Glutamatergic neuron (in vitro differentiated cells): Measurements from ENCODE around the gene PPFIA1. TPM values are rescaled to one million over a fixed set of nuclear protein-coding genes. Genes with fewer than 3 reads are reported as not detected.

Experiments
- DNase-seq: peaks from one replicate; pipeline ENCODE4 v3.0.0; 2022
- H3K27ac Mint-ChIP-seq: one replicate; pipeline ENCODE4 v1.8.0; 2020; ENCODE audit warnings: mild to moderate bottlenecking, mixed read lengths, inconsistent platforms; ENCODE audit not compliant: unreplicated experiment
- H3K27me3 Mint-ChIP-seq: one replicate; pipeline ENCODE4 v1.8.0; 2020; ENCODE audit warnings: mild to moderate bottlenecking, moderate library complexity, mixed read lengths, inconsistent platforms; ENCODE audit not compliant: unreplicated experiment
- H3K36me3 Mint-ChIP-seq: one replicate; pipeline ENCODE4 v1.8.0; 2020; ENCODE audit warnings: mild to moderate bottlenecking, mixed read lengths, inconsistent platforms; ENCODE audit not compliant: unreplicated experiment
- H3K4me1 Mint-ChIP-seq: one replicate; pipeline ENCODE4 v1.8.0; 2020; ENCODE audit warnings: mild to moderate bottlenecking, low read depth, mixed read lengths, inconsistent platforms; ENCODE audit not compliant: unreplicated experiment
- H3K4me3 Mint-ChIP-seq: one replicate; pipeline ENCODE4 v1.8.0; 2020; ENCODE audit warnings: mild to moderate bottlenecking, mixed read lengths, inconsistent platforms; ENCODE audit not compliant: unreplicated experiment
- H3K9me3 Mint-ChIP-seq: one replicate; pipeline ENCODE4 v1.8.0; 2020; ENCODE audit warnings: mild to moderate bottlenecking, moderate library complexity, mixed read lengths, inconsistent platforms; ENCODE audit not compliant: unreplicated experiment
- CTCF ChIP-seq: fragments of 200-600 bp; sonication (generic); IDR thresholded peaks from one replicate; pipeline ENCODE4 v1.5.0; 2021; ENCODE audit not compliant: partially characterized antibody, unreplicated experiment
- total RNA-seq: library from RNA; stranded (reverse); fragmentation: NEBNext Ultra II Directional; extraction: Animal tissue kit (Norgen Biotek cat#: 25700); gene quantifications from one replicate; pipeline ENCODE4 v1.2.1, GENCODE V29; 2021; ENCODE audit not compliant: unreplicated experiment

PPFIA1 gene
- total RNA-seq, 1 donor from 2014 or later, result 98.6 TPM

- H3K4me1 Mint-ChIP-seq, result peaks cover 7% of the 10 kb centered on the region
- no peak for DNase-seq
- no peak for TF ChIP-seq CTCF
- peaks cover 9% of the 10 kb centered on the region for H3K9me3 Mint-ChIP-seq
- H3K4me3 Mint-ChIP-seq, result no peak overlapping the region
- peak overlapping the region; percentile 5 for H3K27ac Mint-ChIP-seq
- no peaks in the 10 kb centered on the region for H3K36me3 Mint-ChIP-seq
- H3K27me3 Mint-ChIP-seq, result peaks cover 2% of the 10 kb centered on the region
Observed at GRCh38 chr11:70296681-70297080, 26.2 kb downstream of the PPFIA1 start.

DNA sequence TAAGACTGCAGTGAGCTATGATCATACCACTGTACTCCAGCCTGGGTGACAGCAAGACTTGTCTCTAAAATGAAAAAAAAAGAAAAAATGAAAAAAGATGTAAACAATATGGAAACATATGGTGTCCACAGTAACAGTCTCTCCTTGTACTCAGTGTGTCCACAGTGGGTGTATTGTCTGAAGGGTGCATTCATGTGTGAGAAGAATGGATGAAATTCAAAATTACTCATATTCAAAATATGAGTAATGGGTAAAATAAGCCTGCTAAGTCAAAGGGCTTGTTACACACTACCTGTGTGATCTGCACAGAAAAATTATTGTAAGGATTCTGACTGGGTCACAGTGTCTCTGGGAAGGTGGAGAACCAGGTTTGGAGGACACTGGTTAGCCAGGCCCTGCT is 26.9 kb downstream of the PPFIA1 start:
- Mint-ChIP-seq H3K9me3 (peaks cover 9% of the 10 kb centered on the region), H3K36me3 (no peaks in the 10 kb centered on the region), H3K27me3 (peaks cover 2% of the 10 kb centered on the region), H3K27ac (peak overlapping the region; percentile 5), H3K4me1 (peaks cover 13% of the 10 kb centered on the region), H3K4me3 (no peak overlapping the region)
- no peak for TF ChIP-seq CTCF
- no peak for DNase-seq

GRCh38 chr11:70298243-70298915 is 27.9 kb downstream of the PPFIA1 start:
- H3K9me3 Mint-ChIP-seq, result peaks cover 9% of the 10 kb centered on the region
- no peak overlapping the region for H3K4me3 Mint-ChIP-seq
- no peak for DNase-seq
- no peaks in the 10 kb centered on the region for H3K36me3 Mint-ChIP-seq
- peak overlapping the region; percentile 5 for H3K27ac Mint-ChIP-seq
- peaks cover 13% of the 10 kb centered on the region for H3K4me1 Mint-ChIP-seq
- no peak for TF ChIP-seq CTCF
- H3K27me3 Mint-ChIP-seq, result peaks cover 2% of the 10 kb centered on the region

- peaks cover 2% of the 10 kb centered on the region for H3K27me3 Mint-ChIP-seq
- peaks cover 13% of the 10 kb centered on the region for H3K4me1 Mint-ChIP-seq
- no peak overlapping the region for H3K27ac Mint-ChIP-seq
- H3K36me3 Mint-ChIP-seq, result no peaks in the 10 kb centered on the region
- no peak for TF ChIP-seq CTCF
- no peak for DNase-seq
- H3K4me3 Mint-ChIP-seq, result no peak overlapping the region
- peaks cover 7% of the 10 kb centered on the region for H3K9me3 Mint-ChIP-seq
Observed at GRCh38 chr11:70299636-70300035, 29.1 kb downstream of the PPFIA1 start.

DNA sequence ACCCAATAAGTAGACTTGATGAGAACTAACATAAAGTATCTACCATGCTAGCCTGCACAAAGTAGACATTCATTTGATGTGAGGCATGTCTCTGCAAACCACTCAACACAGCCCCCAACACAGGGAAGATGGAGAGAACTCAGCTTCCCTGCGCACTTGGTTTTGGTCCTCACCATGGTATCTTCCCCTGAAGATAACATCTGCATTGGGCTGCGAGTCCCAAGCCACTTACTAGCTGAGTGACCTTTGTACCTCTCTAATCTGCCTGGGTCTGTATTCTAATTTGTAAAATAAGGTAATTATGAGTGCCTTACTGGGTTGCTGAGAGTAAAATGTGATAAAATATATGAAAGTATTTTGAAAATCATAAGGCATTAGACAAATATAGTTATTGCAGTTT is 30.7 kb downstream of the PPFIA1 start:
- Mint-ChIP-seq H3K27ac (no peak overlapping the region), H3K4me1 (peaks cover 17% of the 10 kb centered on the region), H3K27me3 (no peaks in the 10 kb centered on the region), H3K4me3 (no peak overlapping the region), H3K36me3 (no peaks in the 10 kb centered on the region), H3K9me3 (peaks cover 7% of the 10 kb centered on the region)
- TF ChIP-seq CTCF, result no peak
- no peak for DNase-seq
